Uterus (tissue), 4 donors: ENCODE data around the gene TLE5. TPM values are rescaled to one million over a fixed set of nuclear protein-coding genes. Genes with fewer than 3 reads are reported as not detected.

Source experiments
- DNase-seq, 2 donors: peaks; one replicate each; pipeline ENCODE4 v3.0.0-alpha.2; 2019 to 2020
- H3K27ac ChIP-seq, 2 donors: fragments of 200-600 bp; sonication (generic); 1 replicate in 1 of 2; 2 replicates in 1 of 2; pipeline ENCODE4 v1.5.1; 2016 to 2018
- H3K27me3 ChIP-seq, 2 donors: fragments of 200-600 bp; sonication (generic); one replicate each; pipeline ENCODE4 v1.5.1; 2018 to 2019; ENCODE audit warnings: control low read depth in 1 of 2
- H3K36me3 ChIP-seq, 2 donors: fragments of 200-600 bp; sonication (generic); one replicate each; pipeline ENCODE4 v1.5.1; 2019; ENCODE audit warnings: control low read depth in 1 of 2
- H3K4me1 ChIP-seq, 2 donors: fragments of 200-600 bp; sonication (generic); one replicate each; pipeline ENCODE4 v1.5.1; 2018 to 2019; ENCODE audit warnings: control low read depth in 1 of 2
- H3K4me3 ChIP-seq, 2 donors: fragments of 200-600 bp; sonication (generic); 1 replicate in 1 of 2; 2 replicates in 1 of 2; pipeline ENCODE4 v1.5.1; 2018 to 2019; ENCODE audit warnings: mild to moderate bottlenecking in 1 of 2
- H3K9me3 ChIP-seq, 2 donors: fragments of 200-600 bp; sonication (generic); one replicate each; pipeline ENCODE4 v1.5.1; 2019; ENCODE audit warnings: control low read depth in 1 of 2
- CTCF ChIP-seq, 4 experiments: fragments of 200-600 bp in 2 of 4; fragments of 450-650 bp in 2 of 4; sonication (generic) in 2 of 4; IDR thresholded peaks; one replicate each; pipeline ENCODE4 v1.5.1; 2016 to 2019; ENCODE audit warnings: antibody characterized with exemption in 4 of 4, mild to moderate bottlenecking in 2 of 4, moderate library complexity in 1 of 4
- POLR2A ChIP-seq, 2 donors: fragments of 450-650 bp; IDR thresholded peaks; one replicate each; pipeline ENCODE4 v1.6.1; 2016; ENCODE audit warnings: antibody characterized with exemption in 2 of 2, mild to moderate bottlenecking in 1 of 2, moderate library complexity in 1 of 2
- intact Hi-C: fragments of 100-400 bp; cut with DNase I; formaldehyde crosslinking; loops from one replicate; pipeline ENCODE4 v1.15.1; 2023; ENCODE audit warnings: low total_unique reads
- total RNA-seq, 4 donors: library from RNA; depleted of rRNA in 3 of 4; stranded (reverse); fragments of >200 nt in 3 of 4; gene quantifications; one replicate each; pipeline versions ENCODE4 v1.1.0 to v1.2.4, GENCODE V29; 2014 to 2023
- donor health status: DM: yes; HTN: yes; CAD: no.

Gene TLE5
- total RNA-seq, 4 donors from 2014 or later = 86.1 to 644 (median 429) TPM

GRCh38 chr19:3010871-3011270, 51.4 kb downstream of the TLE5 start:
- no peaks in the 10 kb centered on the region for H3K9me3 ChIP-seq
- no peak overlapping the region for H3K27ac ChIP-seq
- no peaks in the 10 kb centered on the region for H3K36me3 ChIP-seq
- no peaks in the 10 kb centered on the region for H3K27me3 ChIP-seq
- no peaks in the 10 kb centered on the region for H3K4me1 ChIP-seq
- TF ChIP-seq POLR2A (IDR thresholded peaks at IDR 0.05) (no peak), CTCF (IDR thresholded peaks at IDR 0.05) (no peak)
- intact Hi-C loops = no loop called here
- DNase-seq = no peak
- H3K4me3 ChIP-seq = no peak overlapping the region

GRCh38 chr19:3008994-3009393, 53.3 kb downstream of the TLE5 start:
- H3K27ac ChIP-seq = no peak overlapping the region
- no peaks in the 10 kb centered on the region for H3K9me3 ChIP-seq
- intact Hi-C loops = no loop called here
- TF ChIP-seq CTCF (IDR thresholded peaks at IDR 0.05) = no peak
- no peak for TF ChIP-seq POLR2A (IDR thresholded peaks at IDR 0.05)
- no peaks in the 10 kb centered on the region for H3K36me3 ChIP-seq
- H3K27me3 ChIP-seq = no peaks in the 10 kb centered on the region
- no peak for DNase-seq
- no peak overlapping the region for H3K4me3 ChIP-seq
- H3K4me1 ChIP-seq = no peaks in the 10 kb centered on the region

- Histone ChIP-seq H3K4me3 (no peak overlapping the region), H3K4me1 (no peaks in the 10 kb centered on the region), H3K27me3 (no peaks in the 10 kb centered on the region), H3K27ac (no peak overlapping the region), H3K9me3 (no peaks in the 10 kb centered on the region), H3K36me3 (no peaks in the 10 kb centered on the region)
- intact Hi-C loops = no loop called here
- TF ChIP-seq CTCF (IDR thresholded peaks at IDR 0.05) (no peak), POLR2A (IDR thresholded peaks at IDR 0.05) (no peak)
- DNase-seq = no peak
Observed at GRCh38 chr19:3007975-3008374, 54.3 kb downstream of the TLE5 start.

GRCh38 chr19:3006075-3006767, 56.1 kb downstream of the TLE5 start:
- intact Hi-C loops = no loop called here
- TF ChIP-seq CTCF (IDR thresholded peaks at IDR 0.05) (no peak), POLR2A (IDR thresholded peaks at IDR 0.05) (no peak)

GRCh38 chr19:3005345-3005744, 57.0 kb downstream of the TLE5 start:
- Histone ChIP-seq H3K27me3 (no peaks in the 10 kb centered on the region), H3K9me3 (no peaks in the 10 kb centered on the region), H3K4me1 (no peaks in the 10 kb centered on the region), H3K36me3 (no peaks in the 10 kb centered on the region), H3K27ac (no peak overlapping the region), H3K4me3 (no peak overlapping the region)
- intact Hi-C loops = no loop called here
- no peak for DNase-seq
- TF ChIP-seq CTCF (IDR thresholded peaks at IDR 0.05) = no peak
- TF ChIP-seq POLR2A (IDR thresholded peaks at IDR 0.05) = no peak

More at GRCh38 chr19:3006075-3006767, 56.1 kb downstream of the TLE5 start:
- Histone ChIP-seq H3K27ac (no peak overlapping the region), H3K27me3 (no peaks in the 10 kb centered on the region), H3K36me3 (no peaks in the 10 kb centered on the region), H3K4me1 (no peaks in the 10 kb centered on the region), H3K4me3 (no peak overlapping the region), H3K9me3 (no peaks in the 10 kb centered on the region)
- DNase-seq = no peak
